ENCODE results near the gene PEX16.
"Not testable (repeated sequence)": the region's sequence is repeated elsewhere in the genome, so short reads cannot be mapped to it uniquely, and the experiment has no call there.

The PEX16 gene

DNA sequence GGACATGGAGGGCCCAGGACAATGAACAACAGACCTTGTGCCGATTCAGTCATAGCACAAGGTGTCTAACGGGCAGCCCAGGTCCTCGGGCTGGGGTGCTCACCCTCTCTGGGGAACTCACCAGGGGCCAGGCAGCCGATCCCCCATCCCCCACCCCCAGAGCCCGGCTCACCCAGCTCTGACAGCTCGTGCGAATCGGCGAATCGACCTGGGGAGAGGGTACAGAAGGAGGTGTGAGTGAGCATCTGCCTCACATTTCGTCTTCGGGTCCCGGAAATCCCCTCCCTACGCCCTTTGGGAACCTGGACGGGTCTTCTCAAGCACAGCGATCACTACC, 423 bp downstream of the PEX16 start:
- DNase-seq: no peak

- DNase-seq: no peak
These were observed 2.2 kb downstream of the PEX16 start for GRCh38 chr11:45915446-45915845.

DNA sequence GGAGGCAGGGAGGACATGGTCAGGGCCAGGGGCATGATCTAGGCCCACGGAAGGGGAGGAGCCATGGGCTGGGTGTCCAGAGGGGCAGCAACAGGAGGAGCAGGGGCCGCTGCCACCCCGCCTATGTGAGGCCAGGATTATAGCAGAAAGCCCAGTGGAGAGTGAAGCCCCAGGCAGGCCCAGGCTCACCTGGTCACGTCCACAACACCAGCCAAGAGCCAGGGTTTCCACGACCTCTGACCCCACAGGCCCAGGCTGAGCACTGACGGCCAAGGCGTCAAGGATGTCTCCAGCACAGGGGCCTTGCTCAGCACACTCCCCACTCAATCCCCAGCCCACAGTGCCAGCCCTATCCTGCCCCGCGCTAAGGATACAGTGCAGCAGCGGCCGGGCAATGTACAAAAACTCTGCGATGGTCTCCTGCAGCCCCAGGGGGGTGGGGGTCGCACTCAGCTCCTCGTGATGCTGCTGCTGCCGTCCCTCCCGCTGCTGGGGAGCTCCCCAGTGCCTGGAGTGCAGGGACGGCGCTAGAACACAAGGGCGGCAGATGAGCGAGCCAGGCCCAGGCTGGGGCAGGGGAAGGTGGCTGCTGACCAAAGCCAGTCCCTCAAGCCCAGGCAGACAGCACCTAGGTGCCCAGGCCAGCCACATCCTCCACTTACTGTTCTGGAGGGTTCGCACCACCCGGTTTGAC, 3.6 kb downstream of the PEX16 start:
- no peak for DNase-seq

- no peak for DNase-seq
These were observed 4.2 kb downstream of the PEX16 start for GRCh38 chr11:45913514-45913913.

- DNase-seq: no peak
These were observed 7.1 kb downstream of the PEX16 start for GRCh38 chr11:45910623-45911022.

GRCh38 chr11:45909594-45910475, 7.8 kb downstream of the PEX16 start:
- no peak for DNase-seq

DNA sequence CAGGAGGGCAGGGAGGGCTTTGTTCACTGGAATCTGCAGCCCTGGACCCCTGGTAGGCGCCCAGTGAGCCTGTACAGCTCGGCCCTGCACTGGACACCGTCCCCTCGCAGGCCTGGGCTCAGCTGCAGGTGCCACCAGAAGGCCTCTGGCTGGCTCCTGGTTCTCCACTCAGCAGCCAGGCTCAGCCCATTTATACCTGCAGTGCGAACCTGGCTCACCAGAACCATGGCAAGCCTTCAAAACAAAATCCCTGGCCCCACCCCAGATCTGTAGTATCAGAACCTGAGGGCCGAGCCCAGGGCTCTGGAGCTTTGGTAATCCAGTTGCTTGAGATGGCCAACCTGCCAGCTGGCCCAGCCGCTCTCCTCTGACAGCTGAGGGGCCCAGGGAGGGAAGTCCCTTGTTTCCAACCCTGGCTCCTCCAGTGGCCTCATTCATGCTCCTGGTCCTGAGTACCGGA, 9.7 kb downstream of the PEX16 start:
- no peak for DNase-seq

DNA sequence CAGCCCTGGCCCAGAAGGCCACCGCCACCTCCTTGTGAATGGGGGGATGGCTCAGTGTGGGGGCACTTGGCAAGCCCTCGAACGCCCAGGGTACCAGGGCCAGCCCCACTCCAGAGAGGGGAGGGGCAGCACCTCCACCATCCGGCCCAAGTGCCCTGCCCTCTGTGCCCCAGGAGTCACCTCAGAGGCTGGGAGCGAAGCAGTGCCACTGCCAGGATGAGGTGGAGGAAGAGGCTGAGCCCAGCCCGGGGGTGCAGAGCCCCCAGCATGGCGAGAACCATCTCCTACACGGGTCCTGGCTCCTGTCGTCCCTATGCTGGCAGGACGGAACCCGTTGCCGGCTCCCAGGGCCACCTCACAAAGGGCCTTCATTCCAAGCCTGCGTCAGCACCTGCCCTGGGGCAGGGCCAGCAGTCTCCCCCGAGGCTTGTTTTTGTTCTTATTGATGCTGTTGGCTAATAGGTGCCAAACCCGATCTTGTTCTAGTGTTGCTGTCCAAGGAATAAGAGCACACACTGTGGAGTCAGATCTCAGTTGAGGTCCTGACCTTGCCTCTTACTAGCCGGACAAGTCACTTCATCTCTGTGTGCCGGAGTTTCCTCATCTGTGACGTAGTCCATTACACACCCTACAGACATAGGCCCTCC, 10.6 kb downstream of the PEX16 start, which contains the start of gene FREY1:
Gene FREY1, minus strand, starts transcription at position 307 of the 647 bp plus-strand sequence. Its CDS starts 26 bp downstream, at position 281.
- DNase-seq: no peak

DNA sequence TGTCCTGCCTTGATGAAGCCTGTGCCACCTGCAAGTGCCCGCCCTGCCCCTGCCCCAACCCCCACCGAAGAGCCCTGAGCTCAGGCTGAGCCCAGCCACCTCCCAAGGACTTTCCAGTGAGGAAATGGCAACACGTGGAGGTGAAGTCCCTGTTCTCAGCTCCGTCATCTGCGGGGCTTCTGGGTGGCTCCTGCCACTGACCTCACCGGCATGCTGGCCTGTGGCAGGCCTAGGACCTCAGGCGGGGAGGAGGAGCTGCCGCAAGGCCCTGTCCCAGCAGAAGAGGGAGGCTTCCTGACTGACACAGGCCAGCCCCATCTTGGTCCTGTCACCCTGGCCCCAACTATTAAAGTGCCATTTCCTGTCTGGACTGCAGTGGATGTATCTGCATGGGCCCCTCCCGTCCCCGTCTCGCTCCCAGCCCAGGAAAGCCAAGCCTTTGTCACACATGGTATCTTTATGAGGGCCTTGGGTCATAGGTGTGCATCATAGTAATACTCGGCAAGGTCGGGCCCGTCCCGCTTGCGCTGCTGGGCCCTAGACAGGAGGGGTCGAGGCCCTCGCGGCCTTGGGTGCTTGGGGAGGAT, 11.5 kb downstream of the PEX16 start:
- DNase-seq: no peak

- not testable (repeated sequence) for DNase-seq
These were observed 12.1 kb downstream of the PEX16 start for GRCh38 chr11:45905576-45905975.

DNA sequence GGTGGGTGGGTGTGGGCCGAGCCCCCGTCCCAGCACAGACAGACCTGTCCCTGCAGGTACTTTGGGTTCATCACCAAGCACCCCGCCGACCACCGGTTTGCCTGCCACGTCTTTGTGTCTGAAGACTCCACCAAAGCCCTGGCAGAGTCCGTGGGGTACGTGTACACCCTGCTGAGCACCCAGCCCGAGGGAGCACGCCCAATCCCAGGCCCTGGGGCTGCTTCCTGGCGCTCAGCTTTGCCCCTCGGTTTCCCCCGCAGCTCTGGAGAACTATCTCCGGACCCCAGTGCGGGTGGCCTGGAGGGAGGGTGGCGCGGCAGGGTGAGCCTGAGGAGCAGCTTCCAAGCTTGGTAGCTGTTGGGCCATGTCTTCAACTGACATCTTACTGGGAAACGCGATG, 12.6 kb downstream of the PEX16 start:
- DNase-seq: no peak

DNA sequence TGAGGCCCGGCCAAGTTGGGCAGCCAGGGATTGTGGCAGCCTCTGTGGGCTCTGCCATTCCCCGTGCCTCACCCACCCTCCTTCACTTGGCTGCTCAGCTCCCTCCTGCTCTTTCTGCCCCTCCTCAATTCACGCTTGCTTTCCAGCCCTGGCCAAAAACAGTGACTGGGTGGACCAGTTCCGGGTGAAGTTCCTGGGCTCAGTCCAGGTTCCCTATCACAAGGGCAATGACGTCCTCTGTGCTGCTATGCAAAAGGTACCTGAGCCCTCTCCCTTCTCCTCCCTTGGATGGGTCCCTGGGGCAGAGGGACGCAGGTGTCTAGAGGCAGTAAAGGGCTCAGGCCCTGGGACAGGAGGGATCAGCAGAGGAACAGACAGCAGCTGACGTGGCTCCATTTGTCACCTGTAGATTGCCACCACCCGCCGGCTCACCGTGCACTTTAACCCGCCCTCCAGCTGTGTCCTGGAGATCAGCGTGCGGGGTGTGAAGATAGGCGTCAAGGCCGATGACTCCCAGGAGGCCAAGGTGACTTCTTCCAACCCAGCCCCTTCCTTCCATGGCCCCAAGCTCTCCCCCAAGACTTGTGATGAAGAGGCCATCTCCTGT, 13.3 kb downstream of the PEX16 start:
- no peak for DNase-seq

- no peak for DNase-seq
These were observed 15.0 kb downstream of the PEX16 start for GRCh38 chr11:45902452-45903380.

DNA sequence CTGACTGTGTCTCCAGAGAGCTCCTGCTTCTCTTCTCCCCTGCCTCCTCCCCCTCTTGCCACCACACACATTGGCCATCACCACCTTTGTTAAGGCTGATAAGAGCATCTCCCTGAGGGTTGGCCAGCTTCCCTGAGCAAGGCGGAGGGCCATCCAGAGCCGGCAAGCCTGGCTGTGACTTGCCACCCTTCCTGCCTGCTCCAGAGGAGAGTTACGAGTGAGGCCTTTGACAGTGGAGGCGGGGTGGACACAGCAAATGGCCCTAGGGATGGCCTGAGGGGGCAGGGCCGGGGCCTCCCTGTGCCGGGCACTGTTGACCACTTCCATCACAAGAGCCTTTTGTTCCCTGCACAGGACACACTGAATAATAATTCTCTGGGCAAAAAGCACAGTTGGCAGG, 16.1 kb downstream of the PEX16 start:
- DNase-seq: no peak

GRCh38 chr11:45900916-45901617, 16.6 kb downstream of the PEX16 start:
- peak; percentile 56 for DNase-seq

DNA sequence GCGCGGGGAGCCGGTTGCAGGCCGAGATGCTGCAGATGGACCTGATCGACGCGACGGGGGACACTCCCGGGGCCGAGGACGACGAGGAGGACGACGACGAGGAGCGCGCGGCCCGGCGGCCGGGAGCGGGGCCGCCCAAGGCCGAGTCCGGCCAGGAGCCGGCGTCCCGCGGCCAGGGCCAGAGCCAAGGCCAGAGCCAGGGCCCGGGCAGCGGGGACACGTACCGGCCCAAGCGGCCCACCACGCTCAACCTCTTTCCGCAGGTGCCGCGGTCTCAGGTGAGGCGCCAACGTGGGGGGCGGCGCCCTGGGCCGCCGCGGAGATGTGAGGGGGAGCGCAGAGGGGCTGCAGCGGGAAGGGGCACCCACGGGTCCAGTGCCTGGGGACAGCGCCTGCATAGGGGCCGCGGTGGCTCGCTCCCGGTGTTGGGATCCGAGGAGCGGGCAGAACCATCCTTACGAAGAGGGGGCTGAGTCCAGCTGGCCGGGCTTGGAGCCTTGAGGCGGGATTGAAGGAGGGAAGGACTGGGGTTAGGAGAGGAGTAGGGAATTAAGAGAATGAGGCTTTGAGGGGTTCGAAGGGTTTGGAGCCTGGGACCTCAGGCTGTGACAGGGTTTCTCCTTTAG, 17.4 kb downstream of the PEX16 start:
- peak; percentile 55 for DNase-seq

DNA sequence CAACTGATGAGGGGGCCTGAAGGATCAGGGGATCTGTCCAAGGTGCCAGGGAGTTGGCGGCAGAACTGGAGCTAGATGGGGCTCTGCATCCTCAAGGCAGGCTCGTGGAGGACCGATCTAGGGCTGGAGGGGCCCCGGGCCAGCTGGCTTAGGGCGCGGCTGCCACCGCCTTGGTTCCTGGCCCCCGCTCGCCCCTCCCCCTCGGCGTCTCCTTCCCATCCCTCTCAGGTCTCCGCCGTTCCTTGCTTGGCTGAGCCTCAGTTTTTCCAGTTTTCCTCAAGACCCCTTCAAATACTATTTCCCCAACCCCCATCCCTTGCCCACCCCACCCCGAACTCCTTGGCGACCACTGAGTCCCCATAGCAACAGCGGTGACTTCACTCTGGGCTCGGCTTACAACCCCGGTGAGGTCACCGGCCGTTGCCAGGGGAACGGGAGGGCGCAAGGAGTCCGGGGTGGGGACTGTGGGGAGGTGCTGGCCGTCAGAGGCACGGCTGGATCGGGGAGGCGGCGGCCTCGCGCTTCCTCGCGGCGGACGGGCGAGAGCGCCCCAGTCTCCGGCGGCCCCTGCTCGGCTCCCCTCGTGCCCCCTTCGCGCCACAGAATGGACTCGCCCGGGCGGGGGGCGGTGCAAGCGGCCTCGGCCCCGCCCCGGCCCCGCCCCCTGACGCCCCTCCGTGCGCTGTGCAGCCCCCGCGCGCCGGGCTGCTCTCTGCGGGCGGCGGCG, 18.1 kb downstream of the PEX16 start:
- DNase-seq: peak; percentile 86

- no peak for DNase-seq
These were observed 18.6 kb downstream of the PEX16 start for GRCh38 chr11:45899086-45899447.

- no peak for DNase-seq
These were observed 20.1 kb downstream of the PEX16 start for GRCh38 chr11:45897556-45897955.

DNA sequence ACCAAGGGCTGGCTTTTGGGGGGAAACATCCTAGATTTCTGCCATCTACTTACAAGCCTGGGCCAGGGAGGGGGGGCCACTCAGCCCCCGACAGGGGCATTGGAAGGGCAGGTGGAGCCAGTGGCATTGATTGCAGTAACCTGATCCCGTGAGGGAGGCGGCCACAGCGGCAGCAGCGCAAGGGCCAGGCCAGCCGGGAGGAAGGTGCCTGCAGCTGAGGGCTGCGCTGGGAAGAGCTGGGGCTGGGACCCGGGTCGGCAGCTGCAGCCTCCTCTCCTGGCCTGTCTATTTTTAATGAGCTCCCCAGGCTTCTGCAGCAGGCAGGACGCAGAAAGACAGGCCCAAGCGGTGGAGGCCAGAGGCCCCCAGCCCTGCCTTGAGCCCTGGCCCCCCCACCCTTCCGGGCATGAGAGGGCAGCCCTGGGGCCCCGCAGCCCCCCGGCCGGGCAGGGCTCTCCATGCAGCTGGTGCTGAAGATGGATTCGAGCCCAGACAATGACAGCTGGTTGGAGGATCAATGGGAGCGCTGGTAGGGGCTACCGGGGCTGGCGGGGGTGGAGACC, 21.2 kb downstream of the PEX16 start:
- DNase-seq: no peak

All from activated CD8-positive, alpha-beta memory T cell treated with anti-CD3 and anti-CD28 coated beads for 24 hours (primary cell).